ENCODE results near the gene STK4. TPM values are rescaled to one million over a fixed set of nuclear protein-coding genes. Genes with fewer than 3 reads are reported as not detected.

STK4 gene
- total RNA-seq, 4 donors from 2014 or later, result 25.4 to 63.9 (median 33.5) TPM

DNA sequence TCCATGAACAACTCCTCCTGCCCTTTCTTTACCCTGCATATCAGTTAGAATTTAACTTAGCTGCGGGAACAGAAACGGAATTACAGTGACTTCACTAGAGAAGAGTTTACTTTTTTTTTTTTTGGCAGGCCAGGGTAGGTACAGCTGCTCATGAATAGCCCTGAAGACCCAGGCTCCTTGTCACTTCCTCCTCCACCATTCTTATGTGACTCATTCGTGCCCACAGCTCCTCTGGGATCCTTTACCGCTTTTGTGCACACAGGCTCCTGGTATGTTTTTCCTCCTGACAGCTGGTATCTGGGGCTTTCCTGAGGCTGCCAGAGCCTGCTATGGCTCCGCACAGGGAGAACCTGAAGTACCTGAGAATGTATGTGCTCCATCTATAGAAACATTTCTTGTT, 138.5 kb downstream of the STK4 start:
- peaks cover 3% of the 10 kb centered on the region for H3K27me3 ChIP-seq
- no peaks in the 10 kb centered on the region for H3K9me3 ChIP-seq
- no peaks in the 10 kb centered on the region for H3K36me3 ChIP-seq
- H3K4me1 ChIP-seq, result peaks cover 8% of the 10 kb centered on the region
- DNase-seq (ENCODE audit: low spot score in 2 of 2), result no peak
- TF ChIP-seq POLR2AphosphoS5 (IDR thresholded peaks at IDR 0.05) (no peak), EP300 (IDR thresholded peaks at IDR 0.05) (no peak), POLR2A (IDR thresholded peaks at IDR 0.05) (no peak)
- TF ChIP-seq, protein P1, sequence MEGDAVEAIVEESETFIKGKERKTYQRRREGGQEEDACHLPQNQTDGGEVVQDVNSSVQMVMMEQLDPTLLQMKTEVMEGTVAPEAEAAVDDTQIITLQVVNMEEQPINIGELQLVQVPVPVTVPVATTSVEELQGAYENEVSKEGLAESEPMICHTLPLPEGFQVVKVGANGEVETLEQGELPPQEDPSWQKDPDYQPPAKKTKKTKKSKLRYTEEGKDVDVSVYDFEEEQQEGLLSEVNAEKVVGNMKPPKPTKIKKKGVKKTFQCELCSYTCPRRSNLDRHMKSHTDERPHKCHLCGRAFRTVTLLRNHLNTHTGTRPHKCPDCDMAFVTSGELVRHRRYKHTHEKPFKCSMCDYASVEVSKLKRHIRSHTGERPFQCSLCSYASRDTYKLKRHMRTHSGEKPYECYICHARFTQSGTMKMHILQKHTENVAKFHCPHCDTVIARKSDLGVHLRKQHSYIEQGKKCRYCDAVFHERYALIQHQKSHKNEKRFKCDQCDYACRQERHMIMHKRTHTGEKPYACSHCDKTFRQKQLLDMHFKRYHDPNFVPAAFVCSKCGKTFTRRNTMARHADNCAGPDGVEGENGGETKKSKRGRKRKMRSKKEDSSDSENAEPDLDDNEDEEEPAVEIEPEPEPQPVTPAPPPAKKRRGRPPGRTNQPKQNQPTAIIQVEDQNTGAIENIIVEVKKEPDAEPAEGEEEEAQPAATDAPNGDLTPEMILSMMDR (IDR thresholded peaks at IDR 0.05), result no peak
- no peak overlapping the region for H3K27ac ChIP-seq
- H3K4me3 ChIP-seq, result no peak overlapping the region
- WGBS, result 59% methylated on average over 5 of the region's 5 CpGs

DNA sequence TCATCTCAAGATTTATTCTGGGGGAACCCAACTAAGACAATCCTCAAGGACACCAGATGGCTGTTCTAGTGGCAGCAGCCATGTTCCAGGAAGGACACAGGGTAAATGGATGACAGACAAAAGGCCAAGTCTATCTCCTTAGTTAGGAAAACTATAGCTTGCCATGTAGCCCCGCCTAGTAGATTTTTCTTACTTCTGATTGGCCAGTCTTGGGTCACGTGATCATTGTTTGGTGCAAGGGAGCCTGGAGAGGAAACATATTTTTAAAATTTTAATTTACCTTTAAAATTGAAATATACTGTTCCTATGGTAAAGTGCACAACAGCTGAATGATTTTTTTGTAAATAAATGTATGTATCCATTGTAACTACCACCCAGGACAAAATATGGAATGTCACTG, 139.0 kb downstream of the STK4 start:
- Histone ChIP-seq H3K36me3 (no peaks in the 10 kb centered on the region), H3K4me3 (no peak overlapping the region), H3K9me3 (no peaks in the 10 kb centered on the region), H3K4me1 (peaks cover 8% of the 10 kb centered on the region), H3K27me3 (no peaks in the 10 kb centered on the region), H3K27ac (no peak overlapping the region)
- DNase-seq (ENCODE audit: low spot score in 2 of 2), result no peak
- WGBS, result 90% methylated on average over 2 of the region's 2 CpGs
- TF ChIP-seq POLR2A (IDR thresholded peaks at IDR 0.05), result no peak
- TF ChIP-seq, protein P1 (IDR thresholded peaks at IDR 0.05), result no peak
- no peak for TF ChIP-seq EP300 (IDR thresholded peaks at IDR 0.05)
- no peak for TF ChIP-seq POLR2AphosphoS5 (IDR thresholded peaks at IDR 0.05)

DNA sequence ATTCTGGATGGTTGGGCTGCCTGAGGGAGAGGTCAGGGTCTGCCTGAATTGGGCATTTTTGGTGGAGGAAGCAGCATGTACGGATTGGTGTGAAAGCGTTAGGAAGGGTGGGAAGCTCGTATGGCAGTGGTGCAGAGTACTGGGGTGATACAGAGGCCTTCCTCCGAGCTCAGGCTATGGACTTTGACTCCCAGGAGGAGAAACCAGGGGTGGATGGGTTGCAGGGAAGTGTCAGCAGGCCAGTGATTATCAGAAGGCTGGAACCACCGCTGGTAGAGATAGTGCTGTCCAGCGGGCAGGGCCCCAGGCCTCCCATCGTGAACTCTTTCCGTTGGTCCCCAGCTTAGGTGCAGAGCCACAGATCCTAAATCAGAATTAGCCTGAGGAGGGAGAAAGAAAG, 143.3 kb downstream of the STK4 start:
- Histone ChIP-seq H3K4me1 (no peaks in the 10 kb centered on the region), H3K27ac (no peak overlapping the region), H3K9me3 (no peaks in the 10 kb centered on the region), H3K4me3 (no peak overlapping the region), H3K36me3 (no peaks in the 10 kb centered on the region), H3K27me3 (no peaks in the 10 kb centered on the region)
- no peak for TF ChIP-seq POLR2A (IDR thresholded peaks at IDR 0.05)
- no peak for TF ChIP-seq POLR2AphosphoS5 (IDR thresholded peaks at IDR 0.05)
- TF ChIP-seq, protein P1 (IDR thresholded peaks at IDR 0.05), result no peak
- TF ChIP-seq EP300 (IDR thresholded peaks at IDR 0.05), result no peak
- no peak for DNase-seq (ENCODE audit: low spot score in 2 of 2)
- 87% methylated on average over 8 of the region's 8 CpGs for WGBS

DNA sequence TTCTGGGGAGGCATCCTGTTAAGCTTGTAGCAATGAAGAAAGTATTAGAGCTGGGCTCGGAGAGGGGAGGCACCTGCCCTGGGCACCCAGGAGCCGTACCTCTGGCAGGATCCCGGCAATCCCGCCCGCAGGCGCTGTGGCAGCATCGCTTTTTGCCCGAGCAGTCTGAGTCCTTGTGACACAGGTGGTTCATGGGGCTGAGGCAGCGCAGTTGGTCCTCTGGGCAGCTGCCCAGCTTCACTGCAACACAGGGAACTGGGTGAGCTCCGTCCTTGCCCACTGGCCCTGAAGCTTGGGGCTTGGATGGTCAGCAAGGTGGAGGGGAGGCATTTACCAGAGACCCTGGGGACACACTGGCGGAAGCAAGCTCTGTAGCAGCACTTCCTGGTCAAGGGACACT, 144.0 kb downstream of the STK4 start:
- no peak overlapping the region for H3K4me3 ChIP-seq
- peaks cover 3% of the 10 kb centered on the region for H3K4me1 ChIP-seq
- H3K36me3 ChIP-seq, result no peaks in the 10 kb centered on the region
- H3K27ac ChIP-seq, result no peak overlapping the region
- DNase-seq (ENCODE audit: low spot score in 2 of 2), result no peak
- no peaks in the 10 kb centered on the region for H3K9me3 ChIP-seq
- no peaks in the 10 kb centered on the region for H3K27me3 ChIP-seq
- no peak for TF ChIP-seq POLR2AphosphoS5 (IDR thresholded peaks at IDR 0.05)
- no peak for TF ChIP-seq EP300 (IDR thresholded peaks at IDR 0.05)
- TF ChIP-seq, protein P1 (IDR thresholded peaks at IDR 0.05), result no peak
- TF ChIP-seq POLR2A (IDR thresholded peaks at IDR 0.05), result no peak
- 79% methylated on average over 10 of the region's 11 CpGs for WGBS

DNA sequence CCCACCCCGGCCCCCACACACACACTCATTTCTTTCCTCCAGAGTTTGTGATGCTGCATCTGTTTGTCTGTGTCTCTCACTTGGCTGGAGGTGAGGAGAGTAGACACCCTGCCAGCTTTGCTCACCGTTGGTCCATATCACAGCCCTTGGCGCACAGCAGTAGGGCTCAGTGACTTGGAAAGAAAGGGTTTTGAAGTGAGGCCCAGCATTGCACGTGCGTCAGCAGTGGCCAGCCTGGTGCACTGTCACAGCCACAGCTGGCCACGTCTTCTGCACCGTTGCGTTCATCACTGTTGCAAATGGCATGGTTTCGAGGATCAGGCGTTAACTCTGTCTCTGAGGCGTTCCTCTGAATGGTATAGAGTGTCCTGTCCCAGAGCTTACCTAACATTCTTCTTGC, 145.0 kb downstream of the STK4 start:
- 76% methylated on average over 11 of the region's 11 CpGs for WGBS
- TF ChIP-seq, protein P1 (IDR thresholded peaks at IDR 0.05), result no peak
- no peak for TF ChIP-seq POLR2AphosphoS5 (IDR thresholded peaks at IDR 0.05)
- TF ChIP-seq EP300 (IDR thresholded peaks at IDR 0.05), result no peak
- no peak for TF ChIP-seq POLR2A (IDR thresholded peaks at IDR 0.05)
- no peak overlapping the region for H3K4me3 ChIP-seq

More for the DNA sequence above, 145.0 kb downstream of the STK4 start:
- DNase-seq (ENCODE audit: low spot score in 2 of 2), result no peak
- Histone ChIP-seq H3K9me3 (no peaks in the 10 kb centered on the region), H3K27ac (no peak overlapping the region), H3K36me3 (no peaks in the 10 kb centered on the region), H3K27me3 (no peaks in the 10 kb centered on the region), H3K4me1 (peaks cover 12% of the 10 kb centered on the region)

All from suprapubic skin (tissue), 4 donors.